PFSK-1 (cell line): Measurements from ENCODE around the gene ZCCHC17. TPM values are rescaled to one million over a fixed set of nuclear protein-coding genes. Genes with fewer than 3 reads are reported as not detected.

ENCODE experiments used
- FOXP2 ChIP-seq: optimal IDR thresholded peaks from 2 replicates; pipeline ENCODE3; 2011; ENCODE audit warnings: borderline replicate concordance, control low read depth, inconsistent platforms; ENCODE audit not compliant: insufficient read depth; ENCODE audit errors: extremely low read length, extremely low read depth
- POLR2AphosphoS5 ChIP-seq: IDR thresholded peaks from 2 replicates; pipeline ENCODE4 v1.6.1; 2012; ENCODE audit warnings: low read depth, mild to moderate bottlenecking, control low read depth, low read length, moderate library complexity
- SIN3A ChIP-seq: IDR thresholded peaks from 2 replicates; pipeline ENCODE4 v1.6.1; 2012; ENCODE audit warnings: mild to moderate bottlenecking, low read length, moderate library complexity, borderline replicate concordance; ENCODE audit not compliant: insufficient read depth
- TAF1 ChIP-seq: IDR thresholded peaks from 2 replicates; pipeline ENCODE4 v1.6.1; 2012; ENCODE audit warnings: low read length, control low read depth, borderline replicate concordance; ENCODE audit not compliant: insufficient read depth
- polyA plus RNA-seq: library from polyadenylated mRNA; unstranded; fragments of >200 nt; gene quantifications from one replicate; pipeline ENCODE4 v1.2.1, GENCODE V29; 2012; ENCODE audit warnings: low read depth, missing spikeins; ENCODE audit not compliant: insufficient read length
- TF ChIP-seq, protein P1 (sequence below), 2 experiments: IDR thresholded peaks; 2 replicates each; pipeline versions ENCODE4 v1.6.1 to v1.8.0; 2011 to 2012; ENCODE audit warnings: low read depth in 2 of 2, low read length in 2 of 2, control low read depth in 1 of 2, inconsistent platforms in 1 of 2, mild to moderate bottlenecking in 1 of 2, moderate library complexity in 1 of 2; ENCODE audit not compliant: insufficient read depth in 1 of 2

Gene ZCCHC17, protein sequence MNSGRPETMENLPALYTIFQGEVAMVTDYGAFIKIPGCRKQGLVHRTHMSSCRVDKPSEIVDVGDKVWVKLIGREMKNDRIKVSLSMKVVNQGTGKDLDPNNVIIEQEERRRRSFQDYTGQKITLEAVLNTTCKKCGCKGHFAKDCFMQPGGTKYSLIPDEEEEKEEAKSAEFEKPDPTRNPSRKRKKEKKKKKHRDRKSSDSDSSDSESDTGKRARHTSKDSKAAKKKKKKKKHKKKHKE
- 23.3 TPM for polyA plus RNA-seq

DNA sequence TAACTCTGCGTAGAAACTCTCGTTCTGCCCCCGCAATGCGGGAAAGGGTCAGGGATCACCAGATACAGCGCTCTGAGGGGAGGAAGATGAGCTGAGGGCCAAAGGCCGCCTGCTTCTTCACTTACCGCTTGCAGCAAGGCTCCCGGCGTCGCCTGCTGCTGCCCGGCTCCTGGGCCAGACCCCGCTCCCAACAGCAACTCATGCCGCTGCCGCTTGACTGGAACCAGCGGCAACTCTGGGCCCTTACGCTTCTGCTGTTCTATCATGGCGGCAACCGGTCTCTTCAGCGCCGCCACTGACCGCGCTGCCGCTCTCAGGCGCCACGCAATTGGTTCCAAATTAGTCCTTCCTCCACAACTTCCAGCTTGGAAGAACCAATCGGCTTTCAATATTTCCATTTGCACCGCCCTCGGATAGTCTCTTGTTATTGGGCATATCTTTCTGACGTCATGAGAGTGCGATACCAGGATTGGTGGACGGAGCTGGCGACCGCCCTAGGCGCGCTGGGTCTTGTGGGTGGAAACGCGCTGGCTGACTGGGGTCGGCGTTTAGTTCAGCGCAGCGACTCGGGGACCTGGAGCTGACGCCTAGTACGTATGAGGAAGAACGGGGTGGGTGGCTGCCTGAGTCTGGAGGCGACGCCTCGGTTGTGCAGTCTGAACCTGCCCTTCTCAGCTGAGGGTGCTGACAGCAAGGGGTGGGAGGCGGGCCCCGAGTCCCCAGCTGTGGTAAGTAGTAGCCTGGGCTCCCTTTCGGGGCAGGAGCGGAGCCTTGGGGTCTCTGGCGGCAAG is at the start of gene ZCCHC17, which contains the start of gene SNRNP40:
TSS of gene ZCCHC17 (plus strand) at position 547 of the 791 bp plus-strand sequence. CDS start 13,067 bp downstream, outside the sequence.
TSS of gene SNRNP40 (minus strand) at position 303 of the 791 bp plus-strand sequence. CDS start at position 266, 37 bp downstream.
- TF ChIP-seq TAF1 (peak; percentile 81; the same call in 1 of the 2 replicates), SIN3A (no peak), FOXP2 (no peak), POLR2AphosphoS5 (peak; percentile 89)
- TF ChIP-seq, protein P1, sequence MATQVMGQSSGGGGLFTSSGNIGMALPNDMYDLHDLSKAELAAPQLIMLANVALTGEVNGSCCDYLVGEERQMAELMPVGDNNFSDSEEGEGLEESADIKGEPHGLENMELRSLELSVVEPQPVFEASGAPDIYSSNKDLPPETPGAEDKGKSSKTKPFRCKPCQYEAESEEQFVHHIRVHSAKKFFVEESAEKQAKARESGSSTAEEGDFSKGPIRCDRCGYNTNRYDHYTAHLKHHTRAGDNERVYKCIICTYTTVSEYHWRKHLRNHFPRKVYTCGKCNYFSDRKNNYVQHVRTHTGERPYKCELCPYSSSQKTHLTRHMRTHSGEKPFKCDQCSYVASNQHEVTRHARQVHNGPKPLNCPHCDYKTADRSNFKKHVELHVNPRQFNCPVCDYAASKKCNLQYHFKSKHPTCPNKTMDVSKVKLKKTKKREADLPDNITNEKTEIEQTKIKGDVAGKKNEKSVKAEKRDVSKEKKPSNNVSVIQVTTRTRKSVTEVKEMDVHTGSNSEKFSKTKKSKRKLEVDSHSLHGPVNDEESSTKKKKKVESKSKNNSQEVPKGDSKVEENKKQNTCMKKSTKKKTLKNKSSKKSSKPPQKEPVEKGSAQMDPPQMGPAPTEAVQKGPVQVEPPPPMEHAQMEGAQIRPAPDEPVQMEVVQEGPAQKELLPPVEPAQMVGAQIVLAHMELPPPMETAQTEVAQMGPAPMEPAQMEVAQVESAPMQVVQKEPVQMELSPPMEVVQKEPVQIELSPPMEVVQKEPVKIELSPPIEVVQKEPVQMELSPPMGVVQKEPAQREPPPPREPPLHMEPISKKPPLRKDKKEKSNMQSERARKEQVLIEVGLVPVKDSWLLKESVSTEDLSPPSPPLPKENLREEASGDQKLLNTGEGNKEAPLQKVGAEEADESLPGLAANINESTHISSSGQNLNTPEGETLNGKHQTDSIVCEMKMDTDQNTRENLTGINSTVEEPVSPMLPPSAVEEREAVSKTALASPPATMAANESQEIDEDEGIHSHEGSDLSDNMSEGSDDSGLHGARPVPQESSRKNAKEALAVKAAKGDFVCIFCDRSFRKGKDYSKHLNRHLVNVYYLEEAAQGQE (IDR thresholded peaks at IDR 0.05; ENCODE audit: insufficient read depth in 1 of 2, low read depth in 2 of 2, low read length in 2 of 2), result peak in 1 of 2 experiments; percentile 59; a peak in 1 of 4 replicates

DNA sequence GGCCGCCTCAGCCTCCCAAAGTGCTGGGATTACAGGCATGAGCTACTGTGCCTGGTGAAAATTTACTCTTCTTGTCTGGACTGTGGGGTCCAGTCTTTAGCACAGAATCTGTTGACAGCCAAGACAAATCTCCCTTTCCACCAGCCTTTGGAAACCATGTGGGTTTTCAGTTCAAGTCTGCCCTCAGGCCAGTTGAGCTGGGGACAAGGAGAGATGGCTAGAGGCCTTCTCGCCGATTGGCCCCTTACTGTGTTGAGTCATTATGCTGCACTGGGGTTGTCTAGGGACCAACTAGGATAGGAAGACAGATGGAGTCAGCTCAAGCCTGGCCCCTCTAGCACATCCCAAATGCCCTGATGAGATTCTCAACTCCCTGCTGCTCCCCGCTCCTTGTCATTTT is 48.6 kb upstream of the ZCCHC17 start:
- TF ChIP-seq FOXP2 (no peak), TAF1 (no peak), POLR2AphosphoS5 (no peak), SIN3A (no peak)
- TF ChIP-seq, protein P1 (IDR thresholded peaks at IDR 0.05; ENCODE audit: insufficient read depth in 1 of 2, low read depth in 2 of 2, low read length in 2 of 2), result no peak

DNA sequence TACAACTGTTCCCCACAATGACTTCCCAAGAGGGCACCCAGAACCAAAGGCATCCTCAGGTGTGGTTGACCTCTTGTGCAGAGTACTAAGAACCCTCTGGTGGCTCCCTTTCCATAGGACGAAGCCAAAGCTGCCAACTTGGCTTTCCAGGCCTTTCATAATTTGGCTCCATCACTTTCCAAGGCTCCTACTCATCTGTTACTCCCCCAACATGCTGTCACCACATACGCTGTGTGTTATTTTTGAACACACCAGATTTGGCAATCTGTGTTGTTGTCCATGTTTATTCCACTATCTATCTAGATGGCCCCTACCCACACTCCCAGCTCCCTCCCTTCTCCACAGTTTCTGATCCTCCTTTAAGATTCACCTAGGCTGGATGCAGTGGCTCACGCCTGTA is 47.0 kb upstream of the ZCCHC17 start:
- TF ChIP-seq POLR2AphosphoS5 (no peak), SIN3A (no peak), TAF1 (no peak), FOXP2 (no peak)
- TF ChIP-seq, protein P1 (IDR thresholded peaks at IDR 0.05; ENCODE audit: insufficient read depth in 1 of 2, low read depth in 2 of 2, low read length in 2 of 2), result no peak

DNA sequence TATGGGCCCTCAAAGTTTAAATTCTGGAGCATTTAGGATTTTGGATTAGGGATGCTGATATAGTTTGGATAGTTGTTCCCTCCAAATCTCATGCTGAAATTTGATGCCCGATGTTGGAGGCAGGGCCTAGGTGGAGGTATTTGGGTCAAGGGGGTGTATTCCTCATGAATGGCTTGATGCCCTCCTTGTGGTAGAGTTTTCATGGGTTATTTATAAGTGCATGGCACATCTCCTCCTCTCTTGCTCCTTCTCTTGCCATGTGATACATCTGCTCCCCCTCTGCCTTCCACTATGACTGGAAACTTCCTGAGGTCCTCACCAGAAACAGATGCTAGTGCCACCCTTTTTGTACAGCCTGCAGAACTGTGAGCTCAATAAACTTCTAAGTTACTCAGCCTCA is 39.6 kb upstream of the ZCCHC17 start:
- no peak for TF ChIP-seq TAF1
- TF ChIP-seq SIN3A, result no peak
- TF ChIP-seq POLR2AphosphoS5, result no peak; the same call in 1 of the 2 replicates
- TF ChIP-seq FOXP2, result no peak
- TF ChIP-seq, protein P1 (IDR thresholded peaks at IDR 0.05; ENCODE audit: insufficient read depth in 1 of 2, low read depth in 2 of 2, low read length in 2 of 2), result no peak
